Measurements from ENCODE around the gene SCART1.
"Not testable (repeated sequence)": the region's sequence is repeated elsewhere in the genome, so short reads cannot be mapped to it uniquely, and the experiment has no call there.

SCART1 gene

DNA sequence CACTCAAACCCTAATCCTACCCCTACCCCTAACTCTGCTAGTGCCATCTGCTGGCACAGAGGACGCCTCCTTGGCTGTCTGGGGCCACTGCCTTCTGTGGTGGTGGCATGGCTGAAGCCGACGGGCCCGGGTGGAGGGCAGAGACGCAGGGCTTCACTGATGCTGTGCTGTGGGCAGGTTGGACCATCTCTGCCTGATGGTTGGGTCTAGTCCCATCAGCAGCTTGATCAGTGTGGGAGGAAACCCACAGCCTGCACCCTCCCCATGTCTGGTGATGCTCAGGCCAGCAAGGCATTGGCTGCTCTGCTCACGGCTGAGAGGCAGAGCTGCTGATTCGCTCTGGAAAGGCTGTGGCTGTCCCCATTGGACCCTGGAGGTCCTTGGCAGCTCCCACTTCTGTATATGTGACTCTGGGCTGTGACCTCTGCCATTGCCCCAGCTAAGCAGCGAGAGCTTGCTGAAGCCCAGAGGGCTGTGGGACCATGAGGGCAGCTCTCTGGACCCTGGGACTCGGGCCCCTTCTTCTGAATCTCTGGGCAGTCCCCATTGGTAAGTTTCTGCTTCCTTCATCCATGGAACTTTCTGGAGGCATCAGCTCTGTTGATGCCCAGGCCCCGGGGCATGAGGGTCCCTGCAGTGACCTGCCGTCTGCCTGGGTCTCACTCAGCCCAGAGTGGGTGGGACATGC, at the start of gene SCART1:
Gene SCART1 (plus strand): TSS at position 430 of the 688 bp plus-strand sequence. CDS start 53 bp downstream, at position 483.
- no peak for DNase-seq (ENCODE audit: low spot score)

- DNase-seq (ENCODE audit: low spot score), result peak; percentile 21
Measured at GRCh38 chr10:133405272-133405671, 48.5 kb upstream of the SCART1 start.

- DNase-seq (ENCODE audit: low spot score), result no peak
Measured at GRCh38 chr10:133405844-133406527, 47.8 kb upstream of the SCART1 start.

DNA sequence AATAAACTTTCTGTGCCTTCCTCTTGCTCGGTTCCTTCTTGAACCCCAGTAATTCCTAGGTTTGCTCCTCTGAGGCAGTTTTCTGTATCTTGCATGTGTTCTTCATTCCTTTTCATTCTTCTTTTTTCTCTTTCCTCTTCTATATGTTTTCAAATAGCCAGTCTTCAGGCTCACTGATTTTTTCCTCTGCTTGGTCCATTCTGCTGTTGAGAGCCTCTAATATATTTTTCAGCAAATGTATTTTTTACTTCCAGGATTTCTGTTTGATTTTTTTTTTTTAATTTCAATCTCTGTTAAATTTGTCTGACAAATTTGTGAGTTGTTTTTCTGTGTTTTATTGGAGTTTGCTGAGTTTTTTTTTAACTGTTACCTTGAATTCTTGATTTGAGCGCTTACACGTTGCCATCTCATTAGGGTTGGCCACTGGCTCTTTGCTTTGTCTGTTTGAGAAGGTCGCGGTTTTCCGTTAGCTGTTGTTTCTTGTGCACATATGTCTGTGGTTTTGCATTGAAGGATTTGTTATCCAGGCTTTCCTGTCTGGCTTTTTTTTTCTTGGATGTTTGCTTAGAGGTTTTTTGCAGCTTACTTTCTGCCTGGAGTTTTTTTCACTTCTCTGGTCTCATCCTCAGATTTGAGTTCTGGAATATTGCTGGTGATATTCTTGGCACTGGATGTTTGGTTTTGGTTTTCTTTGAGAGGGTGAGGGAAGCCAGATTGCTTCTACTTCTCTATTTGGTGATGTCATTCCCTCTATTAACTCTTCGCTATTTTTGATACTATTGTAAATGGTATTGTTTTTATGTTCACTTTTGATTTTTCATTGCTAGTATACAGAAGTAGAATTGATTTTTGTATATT, 42.0 kb upstream of the SCART1 start:
- DNase-seq (ENCODE audit: low spot score), result no peak

GRCh38 chr10:133412381-133412711, 41.4 kb upstream of the SCART1 start:
- DNase-seq (ENCODE audit: low spot score), result no peak

- DNase-seq (ENCODE audit: low spot score), result not testable (repeated sequence)
Measured at GRCh38 chr10:133414401-133414800, 39.3 kb upstream of the SCART1 start.

GRCh38 chr10:133415752-133416151, 38.0 kb upstream of the SCART1 start:
- no peak for DNase-seq (ENCODE audit: low spot score)

DNA sequence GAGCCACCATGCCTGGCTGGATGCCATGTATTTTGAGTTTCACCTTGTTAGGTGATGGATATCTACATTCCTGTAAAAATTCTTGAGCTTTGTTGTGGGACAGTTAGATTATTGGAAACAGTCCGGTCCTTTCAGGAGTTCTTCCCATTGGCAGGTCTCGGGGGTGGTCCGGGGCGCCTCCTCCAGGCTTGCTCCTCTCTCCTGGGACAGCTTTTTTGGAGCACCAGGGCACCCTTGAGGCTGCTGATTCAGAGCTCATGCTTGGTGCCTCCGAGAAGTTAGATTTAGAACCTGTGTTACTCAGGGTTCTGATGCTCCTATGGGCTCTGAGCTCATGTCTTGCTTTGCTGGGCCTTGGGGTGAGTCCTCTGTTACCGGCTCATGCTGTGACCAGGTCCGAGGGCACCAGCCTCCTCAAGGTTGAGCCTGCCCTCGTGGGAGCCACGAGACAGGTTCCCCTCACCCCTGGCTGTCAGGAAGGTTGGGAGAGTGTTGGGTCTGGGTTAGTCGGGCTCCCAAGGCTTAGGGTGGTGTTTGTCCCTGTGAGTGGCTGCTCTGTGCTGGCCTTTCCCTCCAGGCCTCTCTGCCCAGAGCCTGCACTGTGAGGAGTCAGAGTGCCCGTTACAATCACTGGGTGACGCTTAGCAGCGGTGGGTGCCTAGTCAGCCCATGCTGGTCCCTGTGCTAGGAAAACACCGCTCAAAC, 35.3 kb upstream of the SCART1 start:
- no peak for DNase-seq (ENCODE audit: low spot score)

- no peak for DNase-seq (ENCODE audit: low spot score)
Measured at GRCh38 chr10:133419211-133419950, 34.4 kb upstream of the SCART1 start.

DNA sequence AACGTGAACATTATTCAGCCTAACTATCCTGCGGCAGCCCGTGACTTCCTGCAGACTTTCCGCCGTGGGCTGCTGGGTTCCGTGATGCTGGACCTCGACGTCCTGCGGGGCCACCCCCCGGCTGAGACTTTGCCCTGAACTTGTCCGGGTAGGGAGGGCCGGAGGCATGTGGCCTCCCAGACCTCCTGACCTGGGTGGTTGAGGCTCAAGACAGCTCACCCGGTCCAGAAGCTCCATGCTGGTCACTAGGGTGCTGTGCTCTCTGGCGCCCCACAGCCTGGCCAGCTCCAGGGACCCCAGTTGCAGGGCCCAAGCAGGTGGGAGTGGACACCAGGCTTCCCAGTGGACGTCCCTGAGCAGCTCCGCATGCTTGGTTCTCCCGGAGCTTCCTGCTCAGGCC, 33.7 kb upstream of the SCART1 start:
- no peak for DNase-seq (ENCODE audit: low spot score)

DNA sequence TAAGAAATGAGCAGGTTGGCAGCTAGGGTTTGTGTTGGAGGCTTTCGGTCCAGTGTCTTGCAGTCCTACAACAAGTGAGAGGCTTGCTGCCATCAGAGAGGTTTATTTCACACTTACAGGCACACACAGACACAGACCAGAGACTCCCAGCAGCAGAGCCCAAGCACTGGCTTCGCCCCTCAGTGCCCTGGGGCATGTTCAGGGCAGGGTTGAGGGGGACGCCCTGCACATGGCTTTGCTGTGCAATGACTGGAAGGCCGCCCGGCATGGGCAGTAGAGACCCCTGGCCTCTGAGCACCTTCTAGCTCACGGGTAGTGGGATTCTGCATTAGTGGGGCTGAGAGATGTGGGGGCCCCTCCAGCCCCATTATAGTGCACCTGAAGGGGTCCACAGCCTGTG, 33.2 kb upstream of the SCART1 start:
- no peak for DNase-seq (ENCODE audit: low spot score)

DNA sequence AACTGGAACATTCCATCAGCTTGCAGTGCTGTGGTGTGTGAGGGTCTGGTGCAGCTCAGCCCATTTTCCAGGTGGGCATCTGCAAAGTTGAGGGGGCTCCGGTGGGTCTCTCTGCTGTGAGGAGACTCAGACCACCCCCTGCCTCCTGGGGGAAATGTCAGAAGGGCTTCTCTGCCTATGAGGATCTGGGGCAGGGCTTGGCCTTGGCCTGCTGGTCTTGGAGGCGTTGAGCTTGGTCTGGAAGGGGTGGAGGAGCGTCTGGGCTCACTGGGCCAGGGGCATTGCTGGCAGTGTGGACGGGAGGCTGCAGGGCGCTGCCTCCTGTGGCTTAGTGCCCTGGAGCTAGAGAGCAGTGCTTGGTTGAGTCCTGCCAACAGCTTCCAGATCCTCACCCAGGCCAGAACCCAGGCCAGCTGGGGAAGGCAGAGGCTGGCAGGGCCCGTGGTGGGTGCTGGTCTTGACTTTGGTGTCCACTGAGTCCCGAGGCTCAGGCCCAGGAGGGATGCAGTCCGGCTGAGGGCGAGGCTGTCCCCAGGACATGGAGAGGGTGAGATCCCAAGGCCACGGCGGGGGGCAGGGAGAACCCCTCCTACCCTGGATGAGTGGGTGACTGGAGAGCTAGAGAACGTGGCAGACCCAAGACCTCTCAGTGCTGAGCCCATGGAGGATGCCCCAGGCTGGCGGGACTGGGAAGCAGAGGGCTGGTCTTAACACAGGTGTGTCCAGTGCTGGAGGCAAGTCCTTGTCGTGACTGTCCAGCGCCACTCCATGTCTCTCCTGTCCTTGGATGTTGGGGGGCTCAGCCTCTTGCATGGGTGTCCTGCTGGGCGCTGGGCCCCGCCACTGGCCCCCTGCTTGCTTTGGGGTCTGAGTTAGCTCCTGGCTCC, 32.2 kb upstream of the SCART1 start:
- DNase-seq (ENCODE audit: low spot score), result no peak

- DNase-seq (ENCODE audit: low spot score), result no peak
Measured at GRCh38 chr10:133422223-133422806, 31.4 kb upstream of the SCART1 start.

DNA sequence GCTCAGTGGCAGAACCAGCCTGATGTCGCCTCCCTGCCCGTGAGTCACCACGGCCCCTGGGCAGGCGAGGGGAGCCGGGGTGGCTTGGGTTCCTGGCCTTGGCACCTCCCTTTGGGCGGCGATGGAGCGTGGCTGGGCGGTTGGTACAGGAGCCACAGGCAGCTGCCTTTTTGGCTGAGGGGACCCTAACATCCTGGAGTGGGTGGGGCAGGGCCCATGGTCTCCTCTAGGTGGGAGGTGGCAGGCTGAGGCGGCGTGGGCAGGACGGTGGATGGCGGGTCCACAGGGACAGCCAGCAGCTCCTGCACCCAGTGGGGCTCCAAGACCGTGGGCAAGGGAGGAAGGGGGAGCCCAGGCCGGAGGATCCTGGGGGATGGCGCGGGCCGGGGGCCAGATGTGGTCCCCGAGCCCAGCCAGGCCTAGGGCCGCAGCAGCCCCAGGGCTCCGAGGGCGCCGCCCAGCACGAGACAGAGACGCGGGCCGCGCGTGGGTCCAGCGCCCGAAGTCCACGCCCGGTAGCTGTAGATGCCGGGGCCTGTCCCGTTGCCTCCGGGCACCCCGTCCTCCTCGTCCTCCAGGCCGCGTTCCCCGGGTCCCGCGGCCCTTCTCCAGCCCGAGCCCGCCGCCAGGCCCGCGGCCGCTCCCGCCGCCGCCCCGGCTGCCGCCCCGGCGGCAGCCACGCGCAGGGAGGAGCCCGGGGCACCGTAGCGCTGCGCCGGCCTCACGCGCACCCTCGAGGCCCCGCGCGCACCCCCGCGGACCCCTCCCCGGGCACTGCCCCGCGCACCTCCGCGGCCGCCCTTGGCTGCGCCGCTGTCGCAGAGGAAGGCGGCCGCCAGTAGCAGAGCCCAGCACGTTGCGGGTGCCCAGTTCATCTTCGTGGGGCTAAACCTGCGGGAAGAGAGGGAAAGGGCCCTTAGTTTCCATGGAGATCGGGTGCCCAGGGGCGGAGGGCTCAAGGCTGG, 30.7 kb upstream of the SCART1 start:
- DNase-seq (ENCODE audit: low spot score), result peak; percentile 56

DNA sequence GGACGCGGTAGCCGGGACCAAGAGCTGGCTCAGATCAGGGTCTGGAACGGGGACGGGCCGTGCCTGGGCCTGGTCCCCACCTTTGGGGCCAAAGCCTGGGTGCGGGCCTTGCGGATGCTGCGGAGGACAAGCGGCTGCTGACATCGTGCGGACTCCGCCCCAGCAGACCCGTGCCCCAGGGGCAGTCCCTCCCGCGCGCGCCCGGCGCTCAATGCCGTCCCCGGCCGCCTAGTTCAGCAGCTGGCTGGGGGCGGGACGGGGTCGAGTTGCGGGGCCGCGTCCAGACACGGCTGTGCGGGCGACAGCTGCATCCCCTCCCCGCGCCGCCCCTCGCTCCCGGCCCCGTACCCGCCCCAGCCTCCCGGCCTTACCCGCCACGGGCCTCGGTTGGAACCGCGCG, 29.6 kb upstream of the SCART1 start:
- not testable (repeated sequence) for DNase-seq (ENCODE audit: low spot score)

GRCh38 chr10:133424601-133425000, 29.1 kb upstream of the SCART1 start, which contains the start of gene SPRN:
Gene SPRN (minus strand): TSS chr10:133424625. CDS start chr10:133423681, 944 bp downstream.
- DNase-seq (ENCODE audit: low spot score), result not testable (repeated sequence)

DNA sequence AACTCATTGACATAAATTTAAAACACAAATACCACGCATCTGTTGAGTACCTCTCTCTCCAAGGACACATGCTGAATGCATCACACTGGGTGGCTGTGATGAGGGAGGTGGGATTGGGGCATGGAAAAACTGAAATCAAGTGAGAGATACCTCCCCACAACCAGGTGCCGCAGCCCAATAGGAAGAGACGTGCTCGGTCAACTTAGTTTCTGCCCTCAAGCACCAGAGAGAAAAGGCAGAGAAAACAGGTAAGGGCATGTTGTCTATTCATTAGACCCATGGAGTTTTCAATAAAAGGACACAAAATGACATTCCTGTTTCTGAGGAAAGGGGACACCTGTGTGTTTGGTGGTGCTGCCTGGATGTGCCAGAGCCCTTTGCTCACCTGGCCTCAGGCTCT, 24.2 kb upstream of the SCART1 start:
- not testable (repeated sequence) for DNase-seq (ENCODE audit: low spot score)

GRCh38 chr10:133431888-133432613, 21.7 kb upstream of the SCART1 start:
- DNase-seq (ENCODE audit: low spot score), result not testable (repeated sequence)

All from AG08396 (cell line).